Ovary (tissue), 9 donors: Measurements from ENCODE around the gene FBXL13. TPM values are rescaled to one million over a fixed set of nuclear protein-coding genes. Genes with fewer than 3 reads are reported as not detected.
"Not testable (repeated sequence)": the region's sequence is repeated elsewhere in the genome, so short reads cannot be mapped to it uniquely, and the experiment has no call there.

ENCODE experiments used
- DNase-seq, 5 donors: peaks; one replicate each; pipeline ENCODE4 v3.0.0-alpha.2; 2019 to 2020
- H3K27ac ChIP-seq, 2 donors: fragments of 200-600 bp; one replicate each; pipeline versions ENCODE4 v1.5.1 to v1.8.0; 2019 to 2022
- H3K27me3 ChIP-seq: fragments of 200-600 bp; one replicate; pipeline ENCODE4 v1.8.0; 2022
- H3K36me3 ChIP-seq: fragments of 200-600 bp; sonication (generic); one replicate; pipeline ENCODE4 v1.5.1; 2019
- H3K4me1 ChIP-seq: one replicate; pipeline ENCODE4 v1.8.1; 2013; ENCODE audit warnings: mild to moderate bottlenecking, moderate library complexity; ENCODE audit not compliant: insufficient read depth
- H3K4me3 ChIP-seq: fragments of 200-600 bp; sonication (generic); one replicate; pipeline ENCODE4 v1.5.1; 2017
- H3K9me3 ChIP-seq, 2 donors: fragments of 200-600 bp in 1 of 2; sonication (generic) in 1 of 2; one replicate each; pipeline versions ENCODE4 v1.5.1 to v1.8.1; 2013 to 2019; ENCODE audit warnings: mild to moderate bottlenecking in 1 of 2, moderate library complexity in 1 of 2
- CTCF ChIP-seq, 3 donors: fragments of 450-650 bp in 2 of 3; fragments of 200-600 bp in 1 of 3; IDR thresholded peaks; one replicate each; pipeline versions ENCODE4 v1.5.1 to v1.8.0; 2016 to 2022; ENCODE audit warnings: antibody characterized with exemption in 3 of 3, mild to moderate bottlenecking in 1 of 3
- EP300 ChIP-seq: sonication (generic); formaldehyde crosslinking; IDR thresholded peaks from one replicate; pipeline ENCODE4 v1.6.1; 2017; ENCODE audit warnings: antibody characterized with exemption
- POLR2A ChIP-seq: fragments of 450-650 bp; IDR thresholded peaks from one replicate; pipeline ENCODE4 v1.6.1; 2017; ENCODE audit warnings: antibody characterized with exemption, mild to moderate bottlenecking, moderate library complexity
- WGBS, 3 donors: extraction: QIAGEN DNeasy Blood & Tissue Kit in 1 of 3; methylation state at CpG; one replicate each; pipeline versions ENCODE4 v1.1.5 to v1.1.7; 2013 to 2017; 5-methylcytosine and 5-hydroxymethylcytosine counted together
- intact Hi-C, 4 donors: fragments of 100-400 bp; cut with DNase I; formaldehyde crosslinking; loops; one replicate each; pipeline versions ENCODE4 v1.11.0 to v1.15.1; 2022 to 2023
- polyA plus RNA-seq, 2 donors: library from polyadenylated mRNA; stranded (reverse); fragments of 200-250 nt in 1 of 2; fragments of 350-450 nt in 1 of 2; fragmentation: Illumina TruSeq in 1 of 2; extraction: RNeasy Lipid Tissue Mini Kit (QIAGEN cat#74804) in 1 of 2; gene quantifications; one replicate each; pipeline ENCODE4 v1.2.3, GENCODE V29; 2013 to 2014
- total RNA-seq, 7 donors: library from RNA; depleted of rRNA in 2 of 7; stranded (reverse); fragments of >200 nt in 2 of 7; fragmentation: NEBNext Ultra II Directional in 3 of 7; extraction: Animal tissue kit (Norgen Biotek cat#: 25700) in 3 of 7; gene quantifications; one replicate each; pipeline versions ENCODE4 v1.1.0 to v1.2.4, GENCODE V29; 2016 to 2023
- donor health status: DM: no; HTN: no; CAD: no; lungs with moderate emphysema.
- donor health status: DM: no; HTN: no; CAD: no.
- donor health status: Bipolar disorder and iron deficiency.
- donor health status: DM: yes; HTN: yes; CAD: no.
- donor health status: DM: no; HTN: no; CAD: no.
- donor health status: DM: yes; HTN: yes; CAD: no.

The FBXL13 gene
- total and polyA plus RNA-seq, 9 donors = 1.1 to 13.3 (median 6.0) TPM

- H3K9me3 ChIP-seq = no peaks in the 10 kb centered on the region
- 64 to 74% (median 72%) methylated on average over 2 of the region's 2 CpGs for WGBS, 3 donors
- no peak for DNase-seq
- H3K36me3 ChIP-seq = no peaks in the 10 kb centered on the region
- intact Hi-C loops = no loop called here
- no peak overlapping the region for H3K4me3 ChIP-seq
- no peak for TF ChIP-seq EP300
- TF ChIP-seq CTCF (IDR thresholded peaks at IDR 0.05) = no peak
- no peak for TF ChIP-seq POLR2A
- no peaks in the 10 kb centered on the region for H3K27me3 ChIP-seq
- no peak overlapping the region for H3K27ac ChIP-seq
- no peaks in the 10 kb centered on the region for H3K4me1 ChIP-seq
Observed at GRCh38 chr7:102966465-102966864, 108.1 kb downstream of the FBXL13 start.

GRCh38 chr7:102961993-102962392 is 112.6 kb downstream of the FBXL13 start:
- 54 to 100% (median 96%) methylated on average over 1 to 2 of the region's 2 CpGs for WGBS, 3 donors
- intact Hi-C loops = not testable (repeated sequence)

GRCh38 chr7:102958004-102958403 is 116.6 kb downstream of the FBXL13 start:
- H3K36me3 ChIP-seq, DNase-seq, H3K4me3 ChIP-seq, intact Hi-C loops, H3K9me3 ChIP-seq, H3K27ac ChIP-seq, H3K4me1 ChIP-seq, H3K27me3 ChIP-seq: not testable (repeated sequence)
- WGBS, 3 donors = 90 to 100% (median 93%) methylated on average over 3 of the region's 3 CpGs

More at GRCh38 chr7:102961993-102962392, 112.6 kb downstream of the FBXL13 start:
- DNase-seq, H3K27ac ChIP-seq, H3K9me3 ChIP-seq, H3K4me3 ChIP-seq, H3K4me1 ChIP-seq, H3K36me3 ChIP-seq, H3K27me3 ChIP-seq: not testable (repeated sequence)

GRCh38 chr7:102954359-102954758 is 120.2 kb downstream of the FBXL13 start:
- DNase-seq, H3K27ac ChIP-seq, H3K36me3 ChIP-seq, H3K4me3 ChIP-seq, intact Hi-C loops, H3K9me3 ChIP-seq, H3K4me1 ChIP-seq, H3K27me3 ChIP-seq: not testable (repeated sequence)
- WGBS, 3 donors = 93 to 97% (median 96%) methylated on average over 4 of the region's 4 CpGs

- H3K36me3 ChIP-seq = no peaks in the 10 kb centered on the region
- H3K4me3 ChIP-seq = no peak overlapping the region
- H3K9me3 ChIP-seq = no peaks in the 10 kb centered on the region
- H3K27ac ChIP-seq = no peak overlapping the region
- no peaks in the 10 kb centered on the region for H3K4me1 ChIP-seq
- no peak for TF ChIP-seq CTCF (IDR thresholded peaks at IDR 0.05)
- no peak for TF ChIP-seq POLR2A
- TF ChIP-seq EP300 = no peak
- H3K27me3 ChIP-seq = no peaks in the 10 kb centered on the region
- DNase-seq = no peak
- intact Hi-C loops = no loop called here
Observed at GRCh38 chr7:102953406-102953805, 121.2 kb downstream of the FBXL13 start.

GRCh38 chr7:102951839-102952238 is 122.8 kb downstream of the FBXL13 start:
- Histone ChIP-seq H3K27ac (no peak overlapping the region), H3K36me3 (no peaks in the 10 kb centered on the region), H3K9me3 (no peaks in the 10 kb centered on the region), H3K4me3 (no peak overlapping the region), H3K27me3 (no peaks in the 10 kb centered on the region), H3K4me1 (peaks cover under 1% of the 10 kb centered on the region)
- TF ChIP-seq EP300 (no peak), CTCF (IDR thresholded peaks at IDR 0.05) (no peak), POLR2A (no peak)
- intact Hi-C loops = no loop called here
- WGBS, 3 donors = 97 to 99% (median 97%) methylated on average over 3 of the region's 3 CpGs
- DNase-seq = no peak
